GM12878 (cell line): ENCODE measurements around the gene DYNC2H1. TPM values are rescaled to one million over a fixed set of nuclear protein-coding genes. Genes with fewer than 3 reads are reported as not detected.

Source experiments
- BHLHE40 ChIP-seq, 2 experiments: fragments of 450-650 bp in 1 of 2; IDR thresholded peaks; 2 replicates each; pipeline ENCODE4 v1.6.1; 2011 to 2017; ENCODE audit warnings: low read depth in 2 of 2, borderline replicate concordance in 1 of 2, improper control_type of control experiment in 1 of 2, low read length in 1 of 2, mild to moderate bottlenecking in 1 of 2
- BMI1 ChIP-seq: fragments of 450-650 bp; IDR thresholded peaks from 2 replicates; pipeline ENCODE4 v1.6.1; 2016; ENCODE audit warnings: mild to moderate bottlenecking, moderate library complexity, borderline replicate concordance
- CREB1 ChIP-seq: IDR thresholded peaks from 2 replicates; pipeline ENCODE4 v1.6.1; 2012; ENCODE audit warnings: low read depth, mild to moderate bottlenecking, inconsistent platforms
- DPF2 ChIP-seq: fragments of 450-650 bp; IDR thresholded peaks from 2 replicates; pipeline ENCODE4 v1.6.1; 2017; ENCODE audit warnings: mild to moderate bottlenecking
- MYB ChIP-seq: fragments of 150-350 bp; IDR thresholded peaks from 2 replicates; pipeline ENCODE4 v1.6.1; 2014; ENCODE audit warnings: mild to moderate bottlenecking, low read depth, low read length, borderline replicate concordance
- NR2F1 ChIP-seq: fragments of 450-650 bp; conservative IDR thresholded peaks from 2 replicates; pipeline ENCODE4 v1.6.1; 2017; ENCODE audit warnings: mild to moderate bottlenecking
- POLR2AphosphoS2 ChIP-seq: IDR thresholded peaks from 2 replicates; pipeline ENCODE4 v1.6.1; 2011; ENCODE audit warnings: low read depth, mild to moderate bottlenecking, low read length, improper control_type of control experiment, moderate library complexity
- RAD51 ChIP-seq: fragments of 450-650 bp; IDR thresholded peaks from 2 replicates; pipeline ENCODE4 v1.6.1; 2016; ENCODE audit warnings: moderate library complexity, mild to moderate bottlenecking, inconsistent platforms
- SP1 ChIP-seq: IDR thresholded peaks from one replicate; pipeline ENCODE4 v1.6.1; 2011; ENCODE audit warnings: low read depth, low read length
- SPI1 ChIP-seq: IDR thresholded peaks from 2 replicates; pipeline ENCODE4 v1.6.1; 2011; ENCODE audit warnings: low read depth, mild to moderate bottlenecking, low read length, moderate library complexity, borderline replicate concordance; ENCODE audit not compliant: insufficient read depth
- SRF ChIP-seq, 2 experiments: IDR thresholded peaks; 2 replicates each; pipeline ENCODE4 v1.6.1; 2011; ENCODE audit warnings: low read depth in 2 of 2, low read length in 2 of 2, mild to moderate bottlenecking in 1 of 2, moderate library complexity in 1 of 2
- TBL1XR1 ChIP-seq: IDR thresholded peaks from 2 replicates; pipeline ENCODE4 v1.6.1; 2012; ENCODE audit warnings: low read depth, low read length, improper control_type of control experiment
- TCF12 ChIP-seq: IDR thresholded peaks from 2 replicates; pipeline ENCODE4 v1.6.1; 2011; ENCODE audit warnings: low read depth, mild to moderate bottlenecking, low read length
- YY1 ChIP-seq: IDR thresholded peaks from 2 replicates; pipeline ENCODE4 v1.6.1; 2011; ENCODE audit warnings: low read depth, mild to moderate bottlenecking, low read length
- ZBED1 ChIP-seq: IDR thresholded peaks from 2 replicates; pipeline ENCODE4 v1.6.1; 2016; ENCODE audit warnings: borderline replicate concordance
- ZNF24 ChIP-seq: fragments of 450-650 bp; IDR thresholded peaks from 2 replicates; pipeline ENCODE4 v1.6.1; 2017; ENCODE audit warnings: antibody characterized with exemption, mild to moderate bottlenecking
- polyA plus RNA-seq, 11 experiments: library from polyadenylated mRNA; depleted of rRNA in 4 of 11; unstranded in 6 of 11; stranded (reverse) in 5 of 11; fragments of >200 nt; fragmentation: Nextera tagmentation in 4 of 11; fragmentation: Illumina TruSeq in 1 of 11; extraction: Ambion mirVana in 4 of 11; extraction: Trizol in 1 of 11; gene quantifications; 1 replicate in 1 of 11; 2 replicates in 10 of 11; pipeline versions ENCODE4 v1.2.1 to v1.2.3, GENCODE V29; 2011 to 2016; ENCODE audit warnings: inconsistent platforms in 2 of 11, missing spikeins in 2 of 11, low read depth in 1 of 11
- total RNA-seq, 4 experiments: library from RNA; depleted of rRNA in 3 of 4; stranded (reverse); fragments of >200 nt in 3 of 4; fragmentation: Illumina TruSeq in 1 of 4; extraction: Trizol in 1 of 4; gene quantifications; 2 replicates each; pipeline versions ENCODE4 v1.2.1 to v1.2.3, GENCODE V29; 2013 to 2021
- TF ChIP-seq, protein P1 (sequence below): fragments of 150-350 bp; IDR thresholded peaks from 2 replicates; pipeline ENCODE4 v1.6.1; 2016; ENCODE audit warnings: low read depth, low read length
- TF ChIP-seq, protein P2 (sequence below): fragments of 450-650 bp; IDR thresholded peaks from 2 replicates; pipeline ENCODE4 v1.6.1; 2016; ENCODE audit warnings: mild to moderate bottlenecking, moderate library complexity, borderline replicate concordance
- TF ChIP-seq, protein P3 (sequence below): fragments of 450-650 bp; IDR thresholded peaks from 2 replicates; pipeline ENCODE4 v1.6.1; 2018; ENCODE audit warnings: borderline replicate concordance, mild to moderate bottlenecking; ENCODE audit not compliant: partially characterized antibody

The DYNC2H1 gene
- total and polyA plus RNA-seq, 10 of the 15 experiments (the other 5 are each of a cell fraction or from before 2014, with no cell fraction given), result 0.12 to 3.9 (median 0.23) TPM; not detected in 2

DNA sequence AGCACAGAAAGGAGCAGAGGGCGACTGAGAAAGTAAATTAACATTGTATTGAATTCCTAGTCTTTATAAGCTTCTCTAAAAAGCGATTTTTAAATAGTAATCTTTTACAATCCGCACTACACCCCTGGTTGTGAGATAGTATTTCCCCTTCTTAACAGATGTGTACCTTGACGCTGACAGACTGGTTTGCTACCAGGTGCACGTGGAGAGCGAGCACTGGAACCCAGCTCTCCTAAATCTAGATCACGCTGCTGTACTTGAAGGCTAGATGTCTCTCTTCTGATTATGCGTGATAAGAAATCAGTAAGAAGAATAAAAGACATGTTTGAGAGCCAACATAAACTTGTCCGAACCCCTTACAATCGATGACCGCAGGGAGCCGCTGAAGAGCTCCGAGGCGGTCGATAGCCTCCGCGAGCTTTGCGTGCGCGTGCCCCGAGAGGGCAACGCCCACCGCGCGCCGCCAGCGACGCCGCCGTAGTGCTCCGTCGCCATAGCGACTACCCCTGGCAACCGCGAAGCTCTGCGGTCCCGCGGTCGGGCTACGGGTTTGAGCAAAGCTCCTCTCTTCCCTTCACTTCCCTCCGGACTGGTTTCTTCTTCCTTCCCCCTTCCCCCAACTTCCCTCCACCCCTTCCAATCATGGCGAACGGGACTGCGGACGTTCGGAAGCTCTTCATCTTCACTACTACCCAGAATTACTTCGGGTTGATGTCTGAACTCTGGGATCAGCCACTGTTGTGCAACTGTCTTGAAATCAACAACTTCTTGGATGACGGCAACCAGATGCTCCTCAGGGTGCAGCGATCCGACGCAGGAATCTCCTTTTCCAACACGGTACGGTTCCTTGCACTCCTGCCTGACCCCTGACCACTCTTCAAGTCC, at the start of gene DYNC2H1 (continued):
- TF ChIP-seq, protein P1, sequence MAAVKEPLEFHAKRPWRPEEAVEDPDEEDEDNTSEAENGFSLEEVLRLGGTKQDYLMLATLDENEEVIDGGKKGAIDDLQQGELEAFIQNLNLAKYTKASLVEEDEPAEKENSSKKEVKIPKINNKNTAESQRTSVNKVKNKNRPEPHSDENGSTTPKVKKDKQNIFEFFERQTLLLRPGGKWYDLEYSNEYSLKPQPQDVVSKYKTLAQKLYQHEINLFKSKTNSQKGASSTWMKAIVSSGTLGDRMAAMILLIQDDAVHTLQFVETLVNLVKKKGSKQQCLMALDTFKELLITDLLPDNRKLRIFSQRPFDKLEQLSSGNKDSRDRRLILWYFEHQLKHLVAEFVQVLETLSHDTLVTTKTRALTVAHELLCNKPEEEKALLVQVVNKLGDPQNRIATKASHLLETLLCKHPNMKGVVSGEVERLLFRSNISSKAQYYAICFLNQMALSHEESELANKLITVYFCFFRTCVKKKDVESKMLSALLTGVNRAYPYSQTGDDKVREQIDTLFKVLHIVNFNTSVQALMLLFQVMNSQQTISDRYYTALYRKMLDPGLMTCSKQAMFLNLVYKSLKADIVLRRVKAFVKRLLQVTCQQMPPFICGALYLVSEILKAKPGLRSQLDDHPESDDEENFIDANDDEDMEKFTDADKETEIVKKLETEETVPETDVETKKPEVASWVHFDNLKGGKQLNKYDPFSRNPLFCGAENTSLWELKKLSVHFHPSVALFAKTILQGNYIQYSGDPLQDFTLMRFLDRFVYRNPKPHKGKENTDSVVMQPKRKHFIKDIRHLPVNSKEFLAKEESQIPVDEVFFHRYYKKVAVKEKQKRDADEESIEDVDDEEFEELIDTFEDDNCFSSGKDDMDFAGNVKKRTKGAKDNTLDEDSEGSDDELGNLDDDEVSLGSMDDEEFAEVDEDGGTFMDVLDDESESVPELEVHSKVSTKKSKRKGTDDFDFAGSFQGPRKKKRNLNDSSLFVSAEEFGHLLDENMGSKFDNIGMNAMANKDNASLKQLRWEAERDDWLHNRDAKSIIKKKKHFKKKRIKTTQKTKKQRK, result peak; percentile 6; the same call in 1 of the 2 replicates
- TF ChIP-seq NR2F1 (0 out of 2 replicates have a peak, but pooled peaks have one; percentile 19), DPF2 (peak; percentile 51; the same call in 1 of the 2 replicates), TBL1XR1 (0 out of 2 replicates have a peak, but pooled peaks have one; percentile 48), RAD51 (0 out of 2 replicates have a peak, but pooled peaks have one; percentile 25), BHLHE40 (IDR thresholded peaks at IDR 0.05; ENCODE audit: borderline replicate concordance in 1 of 2, low read depth in 2 of 2, low read length in 1 of 2) (peak; percentile 77 to 85), TCF12 (peak; percentile 26; the same call in 1 of the 2 replicates), SPI1 (0 out of 2 replicates have a peak, but pooled peaks have one; percentile 16), MYB (no peak), ZNF24 (no peak), POLR2AphosphoS2 (peak; percentile 41; the same call in 1 of the 2 replicates), BMI1 (peak; percentile 98), CREB1 (peak; percentile 34; the same call in 1 of the 2 replicates), SP1 (peak; percentile 52), YY1 (peak; percentile 81), ZBED1 (no peak), SRF (IDR thresholded peaks at IDR 0.05; ENCODE audit: low read depth in 2 of 2, low read length in 2 of 2) (peak; percentile 88 to 98)
- TF ChIP-seq, protein P2, sequence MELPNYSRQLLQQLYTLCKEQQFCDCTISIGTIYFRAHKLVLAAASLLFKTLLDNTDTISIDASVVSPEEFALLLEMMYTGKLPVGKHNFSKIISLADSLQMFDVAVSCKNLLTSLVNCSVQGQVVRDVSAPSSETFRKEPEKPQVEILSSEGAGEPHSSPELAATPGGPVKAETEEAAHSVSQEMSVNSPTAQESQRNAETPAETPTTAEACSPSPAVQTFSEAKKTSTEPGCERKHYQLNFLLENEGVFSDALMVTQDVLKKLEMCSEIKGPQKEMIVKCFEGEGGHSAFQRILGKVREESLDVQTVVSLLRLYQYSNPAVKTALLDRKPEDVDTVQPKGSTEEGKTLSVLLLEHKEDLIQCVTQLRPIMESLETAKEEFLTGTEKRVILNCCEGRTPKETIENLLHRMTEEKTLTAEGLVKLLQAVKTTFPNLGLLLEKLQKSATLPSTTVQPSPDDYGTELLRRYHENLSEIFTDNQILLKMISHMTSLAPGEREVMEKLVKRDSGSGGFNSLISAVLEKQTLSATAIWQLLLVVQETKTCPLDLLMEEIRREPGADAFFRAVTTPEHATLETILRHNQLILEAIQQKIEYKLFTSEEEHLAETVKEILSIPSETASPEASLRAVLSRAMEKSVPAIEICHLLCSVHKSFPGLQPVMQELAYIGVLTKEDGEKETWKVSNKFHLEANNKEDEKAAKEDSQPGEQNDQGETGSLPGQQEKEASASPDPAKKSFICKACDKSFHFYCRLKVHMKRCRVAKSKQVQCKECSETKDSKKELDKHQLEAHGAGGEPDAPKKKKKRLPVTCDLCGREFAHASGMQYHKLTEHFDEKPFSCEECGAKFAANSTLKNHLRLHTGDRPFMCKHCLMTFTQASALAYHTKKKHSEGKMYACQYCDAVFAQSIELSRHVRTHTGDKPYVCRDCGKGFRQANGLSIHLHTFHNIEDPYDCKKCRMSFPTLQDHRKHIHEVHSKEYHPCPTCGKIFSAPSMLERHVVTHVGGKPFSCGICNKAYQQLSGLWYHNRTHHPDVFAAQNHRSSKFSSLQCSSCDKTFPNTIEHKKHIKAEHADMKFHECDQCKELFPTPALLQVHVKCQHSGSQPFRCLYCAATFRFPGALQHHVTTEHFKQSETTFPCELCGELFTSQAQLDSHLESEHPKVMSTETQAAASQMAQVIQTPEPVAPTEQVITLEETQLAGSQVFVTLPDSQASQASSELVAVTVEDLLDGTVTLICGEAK, result peak; percentile 48; the same call in 1 of the 2 replicates
- TF ChIP-seq, protein P3, sequence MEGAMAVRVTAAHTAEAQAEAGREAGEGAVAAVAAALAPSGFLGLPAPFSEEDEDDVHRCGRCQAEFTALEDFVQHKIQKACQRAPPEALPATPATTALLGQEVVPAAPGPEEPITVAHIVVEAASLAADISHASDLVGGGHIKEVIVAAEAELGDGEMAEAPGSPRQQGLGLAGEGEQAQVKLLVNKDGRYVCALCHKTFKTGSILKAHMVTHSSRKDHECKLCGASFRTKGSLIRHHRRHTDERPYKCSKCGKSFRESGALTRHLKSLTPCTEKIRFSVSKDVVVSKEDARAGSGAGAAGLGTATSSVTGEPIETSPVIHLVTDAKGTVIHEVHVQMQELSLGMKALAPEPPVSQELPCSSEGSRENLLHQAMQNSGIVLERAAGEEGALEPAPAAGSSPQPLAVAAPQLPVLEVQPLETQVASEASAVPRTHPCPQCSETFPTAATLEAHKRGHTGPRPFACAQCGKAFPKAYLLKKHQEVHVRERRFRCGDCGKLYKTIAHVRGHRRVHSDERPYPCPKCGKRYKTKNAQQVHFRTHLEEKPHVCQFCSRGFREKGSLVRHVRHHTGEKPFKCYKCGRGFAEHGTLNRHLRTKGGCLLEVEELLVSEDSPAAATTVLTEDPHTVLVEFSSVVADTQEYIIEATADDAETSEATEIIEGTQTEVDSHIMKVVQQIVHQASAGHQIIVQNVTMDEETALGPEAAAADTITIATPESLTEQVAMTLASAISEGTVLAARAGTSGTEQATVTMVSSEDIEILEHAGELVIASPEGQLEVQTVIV, result no peak
